Stomach (tissue), 9 donors: ENCODE data around the gene USP32. TPM values are rescaled to one million over a fixed set of nuclear protein-coding genes. Genes with fewer than 3 reads are reported as not detected.
A peak's percentile ranks its signal among the peaks of the same experiment; 100 is the strongest.

Experiments
- DNase-seq, 2 donors: peaks; one replicate each; pipeline versions ENCODE4 v3.0.0 to v3.0.0-alpha.2; 2013 to 2019
- H3K27ac ChIP-seq, 5 donors: fragments of 200-600 bp in 4 of 5; sonication (generic) in 4 of 5; one replicate each; pipeline ENCODE4 v1.5.1; 2013 to 2019; ENCODE audit warnings: mild to moderate bottlenecking in 1 of 5, moderate library complexity in 1 of 5
- H3K27me3 ChIP-seq, 3 donors: fragments of 200-600 bp; sonication (generic); one replicate each; pipeline ENCODE4 v1.5.1; 2017 to 2019; ENCODE audit warnings: mixed run types in 1 of 3
- H3K36me3 ChIP-seq, 4 donors: fragments of 200-600 bp; sonication (generic); 1 replicate in 3 of 4; 2 replicates in 1 of 4; pipeline ENCODE4 v1.5.1; 2016 to 2019
- H3K4me1 ChIP-seq, 4 donors: fragments of 200-600 bp; sonication (generic); one replicate each; pipeline ENCODE4 v1.5.1; 2016 to 2019
- H3K4me3 ChIP-seq, 4 donors: fragments of 200-600 bp; sonication (generic) in 3 of 4; one replicate each; pipeline ENCODE4 v1.5.1; 2016 to 2019; ENCODE audit warnings: mild to moderate bottlenecking in 1 of 4
- H3K9me3 ChIP-seq, 4 donors: fragments of 200-600 bp; sonication (generic); one replicate each; pipeline ENCODE4 v1.5.1; 2016 to 2019
- CTCF ChIP-seq, 7 experiments: fragments of 450-650 bp in 4 of 7; fragments of 200-600 bp in 3 of 7; sonication (generic) in 3 of 7; IDR thresholded peaks; one replicate each; pipeline ENCODE4 v1.5.1; 2016 to 2019; ENCODE audit warnings: antibody characterized with exemption in 7 of 7, control low read depth in 2 of 7, mild to moderate bottlenecking in 1 of 7
- EP300 ChIP-seq: sonication (generic); formaldehyde crosslinking; IDR thresholded peaks from one replicate; pipeline ENCODE4 v1.6.1; 2017; ENCODE audit warnings: antibody characterized with exemption
- POLR2A ChIP-seq, 4 donors: fragments of 450-650 bp; IDR thresholded peaks; one replicate each; pipeline ENCODE4 v1.6.1; 2016; ENCODE audit warnings: antibody characterized with exemption in 4 of 4, control low read depth in 2 of 4, mild to moderate bottlenecking in 1 of 4, moderate library complexity in 1 of 4
- POLR2AphosphoS5 ChIP-seq, 3 donors: sonication (generic); formaldehyde crosslinking; IDR thresholded peaks; one replicate each; pipeline ENCODE4 v1.6.1; 2016; ENCODE audit warnings: antibody characterized with exemption in 3 of 3
- WGBS, 5 donors: extraction: QIAGEN DNeasy Blood & Tissue Kit in 3 of 5; methylation state at CpG; one replicate each; pipeline versions ENCODE4 v1.1.5 to v1.1.7; 2013 to 2018; 5-methylcytosine and 5-hydroxymethylcytosine counted together
- intact Hi-C: fragments of 100-400 bp; cut with DNase I; formaldehyde crosslinking; loops from one replicate; pipeline ENCODE4 v1.15.1; 2023; ENCODE audit warnings: low total_unique reads
- polyA plus RNA-seq, 3 donors: library from polyadenylated mRNA; stranded (reverse); fragments of 200-250 nt; gene quantifications; one replicate each; pipeline ENCODE4 v1.2.3, GENCODE V29; 2013
- total RNA-seq, 5 donors: library from RNA; depleted of rRNA; stranded (reverse); fragments of >200 nt; gene quantifications; one replicate each; pipeline versions ENCODE4 v1.1.0 to v1.2.3, GENCODE V29; 2014 to 2016
- donor health status: healthy with polysubstance abuse.
- donor health status: Bipolar disorder and iron deficiency.
- donor health status: healthy.

Gene USP32
- total and polyA plus RNA-seq, 8 donors = 7.5 to 70.9 (median 16.0) TPM

- Histone ChIP-seq H3K4me3 (no peak overlapping the region), H3K27me3 (no peaks in the 10 kb centered on the region), H3K27ac (no peak overlapping the region), H3K36me3 (peaks cover 0 to 7% (median 5%) of the 10 kb centered on the region in 4 donors), H3K9me3 (no peaks in the 10 kb centered on the region), H3K4me1 (no peaks in the 10 kb centered on the region)
- WGBS, 5 donors = 74 to 93% (median 89%) methylated on average over 2 of the region's 2 CpGs
- intact Hi-C loops = no loop called here
- DNase-seq = peak in 1 of 2 donors; percentile 36
- no peak for TF ChIP-seq CTCF (IDR thresholded peaks at IDR 0.05)
- no peak for TF ChIP-seq EP300
- no peak for TF ChIP-seq POLR2AphosphoS5 (IDR thresholded peaks at IDR 0.05)
- TF ChIP-seq POLR2A (IDR thresholded peaks at IDR 0.05) = no peak
Observed at GRCh38 chr17:60311936-60312335, 80.0 kb downstream of the USP32 start.

- 91 to 100% (median 96%) methylated on average over 2 of the region's 2 CpGs for WGBS, 5 donors
- no peaks in the 10 kb centered on the region for H3K9me3 ChIP-seq
- peaks cover 0 to under 1% (median 0%) of the 10 kb centered on the region in 4 donors for H3K4me1 ChIP-seq
- no peak for DNase-seq
- no peak overlapping the region for H3K4me3 ChIP-seq
- intact Hi-C loops = no loop called here
- no peak overlapping the region for H3K27ac ChIP-seq
- H3K36me3 ChIP-seq = peaks cover 0 to 7% (median 5%) of the 10 kb centered on the region in 4 donors
- H3K27me3 ChIP-seq = no peaks in the 10 kb centered on the region
- TF ChIP-seq EP300 = no peak
- no peak for TF ChIP-seq POLR2A (IDR thresholded peaks at IDR 0.05)
- TF ChIP-seq CTCF (IDR thresholded peaks at IDR 0.05) = no peak
- TF ChIP-seq POLR2AphosphoS5 (IDR thresholded peaks at IDR 0.05) = no peak
Observed at GRCh38 chr17:60311186-60311585, 80.7 kb downstream of the USP32 start.

- 40 to 51% (median 44%) methylated on average over 4 of the region's 4 CpGs for WGBS, 5 donors
- DNase-seq = peak in 1 of 2 donors; percentile 52
- Histone ChIP-seq H3K9me3 (no peaks in the 10 kb centered on the region), H3K27me3 (no peaks in the 10 kb centered on the region), H3K27ac (no peak overlapping the region), H3K36me3 (peaks cover 0 to 12% (median 6%) of the 10 kb centered on the region in 4 donors), H3K4me3 (no peak overlapping the region), H3K4me1 (peaks cover 0 to 59% (median 26%) of the 10 kb centered on the region in 4 donors)
- TF ChIP-seq POLR2AphosphoS5 (IDR thresholded peaks at IDR 0.05) (peak in 1 of 3 donors; percentile 43), EP300 (no peak), CTCF (IDR thresholded peaks at IDR 0.05) (no peak), POLR2A (IDR thresholded peaks at IDR 0.05) (no peak)
- intact Hi-C loops = no loop called here
Observed at GRCh38 chr17:60305141-60305540, 86.8 kb downstream of the USP32 start.

- Histone ChIP-seq H3K4me1 (peaks cover 0 to 61% (median 26%) of the 10 kb centered on the region in 4 donors), H3K36me3 (peaks cover 0 to 12% (median 6%) of the 10 kb centered on the region in 4 donors), H3K27me3 (no peaks in the 10 kb centered on the region), H3K9me3 (no peaks in the 10 kb centered on the region), H3K27ac (no peak overlapping the region), H3K4me3 (no peak overlapping the region)
- 92 to 98% (median 97%) methylated on average over 2 of the region's 2 CpGs for WGBS, 5 donors
- no peak for TF ChIP-seq POLR2AphosphoS5 (IDR thresholded peaks at IDR 0.05)
- no peak for TF ChIP-seq CTCF (IDR thresholded peaks at IDR 0.05)
- TF ChIP-seq POLR2A (IDR thresholded peaks at IDR 0.05) = no peak
- TF ChIP-seq EP300 = no peak
- no peak for DNase-seq
- intact Hi-C loops = no loop called here
Observed at GRCh38 chr17:60304502-60304901, 87.4 kb downstream of the USP32 start.
